NCI-H2171 treated with DMSO at 0.1 percent for 48 hours (cell line): ENCODE data around the gene APLN.
A peak's percentile ranks its signal among the peaks of the same experiment; 100 is the strongest.

Experiments
- DNase-seq: peaks from one replicate; lab custom pipeline; 2025; lab: John Stamatoyannopoulos, UW

APLN gene

DNA sequence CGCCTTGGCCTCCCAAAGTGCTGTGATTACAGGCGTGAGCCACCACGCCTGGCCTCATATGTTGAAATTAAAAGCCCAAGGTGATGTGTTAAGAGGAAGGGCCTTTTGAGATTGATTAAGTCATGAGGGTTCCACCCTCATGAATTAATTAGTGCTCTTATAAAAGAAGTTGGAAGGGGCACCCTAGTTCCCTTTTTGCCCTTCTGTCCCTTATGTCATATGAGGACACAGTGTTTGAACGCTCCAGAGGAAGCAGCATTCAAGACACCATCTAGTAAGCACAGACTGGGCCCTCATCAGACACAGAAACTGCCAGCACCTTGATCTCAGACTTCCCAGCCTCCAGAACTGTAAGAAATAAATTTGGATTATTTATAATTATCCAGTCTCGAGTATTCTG is 5.1 kb upstream of the APLN start:
- DNase-seq = no peak

DNA sequence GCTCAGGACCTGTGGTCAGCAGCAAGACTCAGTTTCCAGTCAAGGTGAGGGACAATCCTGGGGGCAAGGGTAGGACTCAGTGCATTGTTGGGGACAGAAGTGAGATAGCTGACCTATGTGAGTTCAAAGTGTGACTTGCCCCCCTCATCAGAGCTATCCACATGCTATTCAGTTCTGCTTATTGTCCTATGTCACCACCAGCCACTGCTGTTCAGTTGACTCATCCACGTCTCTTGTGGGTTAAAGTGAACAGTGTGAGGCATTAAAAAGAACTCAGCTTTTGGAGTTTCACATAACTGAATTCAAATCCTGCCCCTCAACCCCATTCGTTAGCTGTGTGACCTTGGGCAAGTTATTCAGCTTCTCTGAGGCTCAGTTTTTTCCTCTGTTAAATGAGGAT is 4.4 kb upstream of the APLN start:
- no peak for DNase-seq

DNA sequence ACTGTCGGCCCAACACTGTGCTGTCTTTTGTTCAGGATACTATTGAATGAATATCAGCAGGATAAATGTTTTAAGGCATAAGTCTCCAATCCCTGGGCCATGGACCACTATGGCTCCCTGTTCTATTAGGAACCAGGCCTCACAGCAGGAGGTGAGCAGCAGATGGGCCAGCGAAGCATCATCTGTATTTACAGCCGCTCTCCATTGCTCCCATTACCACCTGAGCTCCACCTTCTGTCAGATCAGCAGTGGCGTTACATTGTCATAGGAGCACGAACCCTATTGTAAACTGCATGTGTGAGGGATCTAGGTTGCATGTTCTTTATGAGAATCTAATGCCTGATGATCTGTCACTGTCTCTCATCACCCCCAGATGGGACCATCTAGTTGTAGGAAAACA is 3.7 kb upstream of the APLN start:
- no peak for DNase-seq

DNA sequence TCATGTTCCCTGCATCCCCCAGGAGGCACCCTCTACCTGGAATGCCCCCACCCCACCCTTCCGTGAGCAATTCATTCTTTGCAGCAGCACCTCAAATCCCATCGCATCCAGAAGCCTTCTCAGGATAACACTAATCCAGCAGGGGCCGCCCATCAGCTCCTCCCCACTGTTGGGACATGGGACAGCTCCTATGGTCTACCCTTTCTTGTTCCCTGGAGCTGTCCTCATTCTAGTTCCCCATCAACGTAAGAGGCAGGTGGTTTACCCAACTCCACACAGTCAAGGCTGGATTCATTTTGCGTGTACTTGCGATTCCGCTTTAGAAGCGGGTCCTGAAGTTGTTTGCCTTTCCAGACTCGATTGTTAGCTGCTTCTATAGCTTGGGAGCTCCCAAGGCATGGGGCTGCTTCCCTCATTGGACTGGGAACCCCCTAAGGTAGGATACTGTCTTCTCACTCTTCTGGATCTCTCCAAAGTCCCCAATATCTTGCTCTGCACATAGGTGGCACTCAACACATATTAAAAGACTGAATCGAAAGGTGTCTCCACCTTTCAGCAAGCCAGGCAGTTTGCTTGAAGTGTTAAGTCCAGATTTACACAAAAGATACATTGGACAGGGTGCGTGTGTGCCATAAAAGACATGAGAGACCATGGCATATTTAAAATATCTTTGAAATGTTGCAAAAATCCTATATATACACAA is 942 bp upstream of the APLN start:
- DNase-seq = no peak

DNA sequence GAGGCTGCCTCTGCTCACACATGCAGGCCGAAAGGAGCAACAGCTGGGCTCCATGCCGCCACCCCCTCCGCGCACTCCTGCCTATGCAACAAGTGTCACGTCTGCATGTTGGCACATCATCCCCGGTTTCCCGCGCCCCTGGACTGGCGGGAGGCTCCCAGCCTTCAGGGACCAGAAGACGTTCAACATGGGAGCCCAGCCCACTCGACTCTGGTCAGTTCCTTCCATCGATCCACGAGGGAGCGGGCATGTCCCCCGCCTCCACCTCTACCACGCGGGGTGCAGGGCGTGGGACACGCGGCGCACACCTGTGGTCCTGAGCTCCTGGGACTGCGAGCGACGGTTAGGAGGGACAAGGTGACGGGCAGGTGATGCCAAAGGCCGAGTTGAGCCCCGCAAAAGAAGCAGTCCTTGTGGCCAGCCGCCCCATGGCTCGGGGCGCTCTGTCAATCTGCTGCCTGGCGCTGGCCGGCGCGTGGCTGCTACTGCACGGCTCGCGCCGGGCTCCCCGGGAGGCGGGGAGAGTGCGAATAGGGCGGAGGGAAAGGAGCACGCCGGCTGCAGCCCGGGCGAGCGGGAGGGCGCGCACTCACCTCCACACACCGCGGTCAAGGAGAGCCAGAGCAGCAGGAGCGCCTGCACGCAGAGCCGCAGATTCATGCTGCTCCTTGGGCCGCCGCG is 645 bp downstream of the APLN start:
- DNase-seq = no peak

DNA sequence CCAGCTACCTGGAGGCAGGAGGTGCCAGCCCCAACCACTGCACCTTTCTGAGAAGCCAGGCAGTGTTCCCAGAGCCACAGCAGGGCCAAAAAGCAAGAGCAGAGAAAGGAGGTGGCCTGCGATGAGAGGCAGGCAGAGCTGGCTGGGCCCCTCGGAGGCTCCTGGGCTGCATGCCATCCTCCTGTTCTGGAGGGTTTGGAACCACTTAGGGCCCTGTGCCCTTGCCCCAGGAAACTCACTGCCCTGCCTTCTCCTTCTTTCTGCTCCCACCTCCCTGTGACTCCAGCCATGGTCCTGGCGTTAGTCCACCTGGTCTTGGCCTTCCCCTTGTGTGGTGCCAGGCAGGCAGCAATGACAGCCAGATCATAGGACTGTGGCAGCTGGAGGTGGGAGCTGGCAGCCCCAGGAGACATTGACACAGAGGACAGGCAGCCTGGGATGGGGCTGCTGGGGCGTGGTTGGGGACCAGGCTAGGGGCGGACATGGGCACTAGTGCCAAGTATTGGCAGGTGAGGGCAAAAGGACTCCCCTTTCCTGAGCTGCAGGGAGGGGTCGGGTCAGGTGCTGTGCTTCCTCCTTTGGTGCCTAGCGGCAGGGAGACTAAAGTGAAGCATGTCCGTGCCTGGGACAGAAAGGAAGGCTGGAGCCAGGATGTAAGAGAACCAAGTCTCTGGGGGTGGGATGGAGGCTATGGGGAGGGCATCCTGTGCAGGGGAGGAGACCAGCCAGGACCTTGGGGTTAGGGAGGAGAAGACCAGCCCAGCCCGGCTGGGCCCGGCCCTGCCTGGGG is 1.4 kb downstream of the APLN start:
- DNase-seq = no peak

DNA sequence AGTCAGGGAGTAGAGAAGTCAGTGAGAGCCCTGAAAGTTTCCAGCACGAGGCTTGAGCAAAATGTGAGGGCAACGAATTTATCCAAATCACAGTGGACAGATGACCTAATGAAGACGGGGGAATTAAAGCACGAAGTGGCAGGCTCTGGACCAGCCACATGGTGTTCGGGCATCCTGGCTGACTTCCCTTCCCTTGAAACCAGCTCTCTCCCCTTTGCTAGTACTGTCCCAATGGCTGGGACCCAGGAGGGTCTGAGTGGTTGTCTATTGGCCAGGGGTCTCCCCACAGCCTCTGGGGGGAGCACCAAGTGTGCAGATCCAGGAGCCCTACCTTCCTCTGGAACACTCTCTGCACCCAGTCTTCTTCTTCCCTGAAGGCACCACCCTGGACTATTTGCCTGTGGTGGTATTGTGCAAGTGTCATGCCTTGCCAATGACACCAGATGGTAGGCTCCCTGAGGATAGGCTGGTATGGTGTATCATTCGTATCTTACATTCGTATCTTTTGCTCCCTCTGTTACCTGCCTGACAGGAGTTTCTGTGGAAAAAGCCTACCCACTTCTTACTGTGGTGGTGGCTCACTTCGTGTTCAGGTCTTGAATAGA is 2.1 kb downstream of the APLN start:
- DNase-seq = peak; percentile 1

DNA sequence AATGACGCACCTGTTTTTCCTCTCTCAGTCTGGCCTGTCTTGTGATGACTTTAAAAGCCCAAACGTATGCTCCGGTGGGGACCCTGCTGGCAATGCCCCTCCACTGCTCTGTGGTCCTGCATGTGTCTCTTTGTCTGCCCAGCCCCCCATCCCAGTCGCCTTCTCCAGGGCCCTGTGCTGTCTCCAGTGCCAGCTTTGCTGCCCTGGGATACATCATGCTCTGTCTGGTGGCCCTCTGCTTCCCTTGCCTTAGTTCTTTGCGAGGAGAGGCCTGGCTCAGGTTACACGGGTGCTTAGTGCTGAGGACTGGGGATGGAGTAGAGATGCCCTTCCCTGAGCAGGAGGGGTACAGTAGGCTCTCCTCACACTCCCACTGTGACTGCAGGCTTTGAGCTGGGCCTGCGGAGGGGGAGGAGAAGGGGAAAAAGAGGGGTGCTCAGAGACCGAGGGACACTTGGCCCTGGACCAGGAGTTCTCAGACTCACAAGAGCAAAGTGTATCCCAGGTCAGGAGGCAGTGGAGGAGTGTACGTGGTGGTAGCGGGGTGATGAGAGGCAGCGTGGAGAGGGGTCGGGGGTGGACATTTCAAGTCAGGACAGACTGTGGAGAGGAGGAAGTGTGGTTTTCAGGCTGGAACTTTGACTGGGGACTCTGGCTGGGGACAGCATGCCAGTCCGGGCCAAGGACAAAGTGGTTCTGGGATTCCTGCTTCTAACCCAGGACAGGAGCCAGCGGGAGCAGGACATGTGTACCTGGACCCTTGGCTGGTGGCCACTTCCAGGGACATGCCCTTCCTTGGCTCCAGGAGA is 2.8 kb downstream of the APLN start:
- no peak for DNase-seq

DNA sequence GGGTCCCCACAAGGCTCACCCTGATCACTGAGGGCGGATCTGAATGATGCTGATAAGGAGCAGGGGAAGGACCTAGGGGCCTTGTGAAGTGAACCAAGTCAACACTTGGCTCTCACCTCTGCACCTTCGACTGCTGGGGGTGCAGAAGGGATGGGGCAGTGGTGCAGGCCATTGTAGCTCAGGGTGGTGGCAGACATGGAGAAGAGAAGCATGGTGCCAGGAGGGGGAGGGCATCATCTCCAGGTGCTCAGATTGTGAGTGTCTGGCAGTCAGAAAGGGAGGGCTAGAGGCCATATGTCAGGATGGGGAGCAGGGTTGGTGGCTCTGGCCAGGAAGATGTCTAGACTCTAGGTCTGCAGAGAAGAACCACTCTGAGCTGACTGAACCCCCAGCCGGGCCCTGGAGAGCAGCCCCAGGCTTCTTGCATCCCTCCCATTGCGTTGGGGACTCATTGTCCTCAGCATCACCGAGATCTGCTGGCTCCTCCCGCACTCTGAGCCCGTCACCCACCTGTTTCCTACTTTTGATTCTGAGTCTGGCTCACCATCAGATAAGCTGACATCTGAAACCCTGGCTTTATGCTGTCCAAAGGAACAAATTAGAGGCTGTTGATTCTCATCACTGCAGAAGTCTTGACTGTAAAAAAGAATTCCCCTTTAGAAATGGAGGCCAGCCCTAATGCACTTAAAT is 3.8 kb downstream of the APLN start:
- DNase-seq = no peak

DNA sequence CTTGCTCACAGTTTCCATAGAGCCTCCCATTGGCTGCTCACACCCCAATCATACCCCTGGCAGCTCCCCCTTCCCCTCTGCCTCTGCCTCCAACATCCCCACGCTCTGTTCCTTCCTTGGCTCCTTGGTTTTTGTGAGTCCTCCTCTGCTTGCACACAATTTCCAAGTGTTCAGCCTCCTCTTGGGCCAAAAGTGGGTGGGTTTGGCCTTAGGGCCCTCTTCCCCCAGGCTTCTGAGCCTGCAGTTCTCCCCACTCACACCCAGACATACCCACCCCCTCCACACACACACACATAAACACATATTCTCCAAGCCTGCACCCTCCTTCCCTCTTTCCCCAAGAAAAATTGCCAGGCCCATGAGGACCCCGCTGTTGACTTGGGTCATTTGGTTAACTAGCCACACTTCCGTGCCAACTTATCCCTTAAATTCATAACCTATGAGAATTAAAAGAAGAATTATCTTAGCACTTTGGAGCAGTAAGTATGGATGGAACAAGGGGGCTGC is 4.5 kb downstream of the APLN start:
- DNase-seq = no peak

DNA sequence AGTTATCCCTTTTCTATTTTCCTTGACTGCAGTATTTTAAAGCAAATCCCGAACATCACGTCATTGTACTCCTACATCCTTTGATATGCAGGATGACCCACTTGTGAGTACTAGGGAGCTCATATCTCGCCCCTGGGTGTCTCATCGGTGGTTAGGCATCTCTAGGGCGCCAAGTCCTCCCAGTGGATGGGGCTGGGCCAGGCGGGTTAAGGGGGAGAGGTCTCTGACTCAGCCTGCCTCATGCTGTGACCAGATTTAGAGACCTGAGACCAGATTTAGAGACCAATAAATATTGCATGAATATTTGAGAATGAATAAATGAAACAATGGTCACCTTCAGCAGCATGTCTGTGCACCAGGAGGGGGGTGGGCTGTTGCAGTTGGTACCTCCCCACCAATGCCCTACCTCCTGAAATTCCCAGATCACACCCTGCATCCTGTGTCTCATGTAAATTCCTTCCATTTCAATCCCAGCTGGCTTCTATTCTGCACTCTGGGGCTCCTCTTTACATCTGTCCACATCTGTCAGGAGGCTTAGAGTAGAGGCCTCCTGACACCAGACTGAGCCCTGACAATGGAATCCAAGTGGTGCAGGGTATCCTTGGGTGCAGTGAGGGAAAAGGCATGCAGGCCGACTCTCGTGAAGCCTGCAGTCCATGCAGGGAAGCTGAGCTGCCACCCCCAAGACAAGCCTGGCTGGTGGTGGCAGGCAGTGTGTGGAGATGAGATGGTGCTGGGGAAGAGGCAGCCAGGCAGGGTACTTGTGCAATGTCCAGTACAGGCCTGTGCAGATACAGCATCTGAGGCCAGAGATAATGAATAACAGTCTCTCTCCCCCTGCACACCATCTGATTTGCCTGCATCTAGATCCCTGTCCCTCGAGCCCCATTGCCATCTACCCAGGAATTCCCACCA is 5.2 kb downstream of the APLN start:
- DNase-seq = no peak

DNA sequence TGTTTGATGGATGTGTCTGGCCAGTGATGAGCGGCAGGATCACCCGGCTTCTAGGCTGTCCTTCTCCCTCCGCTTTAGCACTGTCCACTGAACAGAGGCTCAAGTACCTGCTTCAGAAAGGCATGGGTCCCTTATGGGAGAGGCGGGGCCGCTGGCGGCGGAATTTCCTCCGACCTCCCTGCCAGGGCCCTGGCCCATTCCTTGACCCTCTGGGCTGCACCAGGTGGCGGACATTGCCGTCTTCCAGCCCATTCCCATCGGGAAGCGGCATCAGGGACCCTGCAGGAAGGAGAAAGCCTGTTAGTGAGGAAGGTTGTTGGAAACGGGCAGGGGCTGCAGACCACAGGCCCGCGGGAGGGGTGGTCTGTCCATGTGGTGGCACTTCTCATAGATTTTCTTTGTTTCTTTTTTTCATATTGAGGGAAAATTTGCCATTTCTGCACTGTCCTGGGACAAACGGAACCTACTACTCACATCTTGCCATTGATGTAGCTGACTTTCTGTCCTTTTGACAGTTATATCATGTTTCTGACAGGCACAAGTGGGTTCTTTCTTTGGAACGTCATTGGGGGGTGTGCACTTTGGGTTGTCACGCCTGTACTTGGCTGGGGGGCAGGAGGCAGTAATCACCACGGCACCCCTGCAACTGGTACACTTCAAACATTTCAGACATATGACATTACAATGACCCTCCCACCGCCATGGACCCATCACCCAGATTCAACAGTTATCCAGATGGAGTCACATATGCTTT is 6.1 kb downstream of the APLN start:
- no peak for DNase-seq

DNA sequence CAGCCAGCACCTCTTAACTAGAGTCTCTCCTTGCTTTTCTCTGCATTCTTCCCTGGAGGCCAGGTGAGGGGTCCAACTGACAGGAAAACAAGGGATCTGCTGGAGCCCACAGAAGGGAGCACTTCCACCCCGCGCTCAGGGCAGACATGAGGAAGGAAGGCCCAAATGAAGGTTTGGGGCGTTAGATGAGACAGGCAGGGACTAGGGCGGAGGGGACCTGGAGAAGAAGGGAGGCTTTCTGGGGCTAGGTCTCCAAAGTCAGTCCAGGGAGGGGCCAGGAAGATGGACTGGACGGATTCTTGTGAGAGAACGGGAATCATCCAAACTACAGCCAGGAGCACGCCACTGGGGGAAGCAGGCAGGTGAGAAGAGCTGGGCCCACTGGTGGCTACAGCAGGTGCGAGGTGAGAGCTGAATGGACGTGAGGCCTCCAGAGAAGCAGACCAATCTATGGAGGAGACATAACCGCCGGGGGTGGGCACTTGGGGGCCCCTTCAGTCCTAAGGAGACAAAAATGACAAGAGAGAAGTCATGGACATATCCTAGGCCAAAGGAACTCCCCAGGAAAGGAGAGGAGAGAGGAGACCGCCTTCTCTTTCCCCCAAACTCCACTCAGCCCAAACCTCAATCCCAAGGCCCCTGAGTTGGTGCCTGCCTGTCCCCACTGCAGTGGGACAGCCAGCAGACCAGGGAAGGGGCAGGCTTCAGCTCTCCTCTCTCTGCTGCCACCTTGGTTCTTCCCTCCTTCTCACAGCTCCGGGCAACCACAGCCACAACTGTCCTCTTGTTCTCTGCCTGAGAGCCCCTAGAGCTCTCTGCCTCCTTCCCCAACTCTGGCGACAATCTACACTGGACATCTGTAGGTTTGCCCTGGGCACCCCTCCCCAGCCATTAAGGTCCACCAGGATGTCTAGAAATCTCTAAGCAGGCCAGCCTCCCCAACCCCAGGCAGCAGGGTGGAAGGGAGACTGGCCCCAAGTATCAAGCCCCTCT is 7.0 kb downstream of the APLN start:
- DNase-seq = no peak

DNA sequence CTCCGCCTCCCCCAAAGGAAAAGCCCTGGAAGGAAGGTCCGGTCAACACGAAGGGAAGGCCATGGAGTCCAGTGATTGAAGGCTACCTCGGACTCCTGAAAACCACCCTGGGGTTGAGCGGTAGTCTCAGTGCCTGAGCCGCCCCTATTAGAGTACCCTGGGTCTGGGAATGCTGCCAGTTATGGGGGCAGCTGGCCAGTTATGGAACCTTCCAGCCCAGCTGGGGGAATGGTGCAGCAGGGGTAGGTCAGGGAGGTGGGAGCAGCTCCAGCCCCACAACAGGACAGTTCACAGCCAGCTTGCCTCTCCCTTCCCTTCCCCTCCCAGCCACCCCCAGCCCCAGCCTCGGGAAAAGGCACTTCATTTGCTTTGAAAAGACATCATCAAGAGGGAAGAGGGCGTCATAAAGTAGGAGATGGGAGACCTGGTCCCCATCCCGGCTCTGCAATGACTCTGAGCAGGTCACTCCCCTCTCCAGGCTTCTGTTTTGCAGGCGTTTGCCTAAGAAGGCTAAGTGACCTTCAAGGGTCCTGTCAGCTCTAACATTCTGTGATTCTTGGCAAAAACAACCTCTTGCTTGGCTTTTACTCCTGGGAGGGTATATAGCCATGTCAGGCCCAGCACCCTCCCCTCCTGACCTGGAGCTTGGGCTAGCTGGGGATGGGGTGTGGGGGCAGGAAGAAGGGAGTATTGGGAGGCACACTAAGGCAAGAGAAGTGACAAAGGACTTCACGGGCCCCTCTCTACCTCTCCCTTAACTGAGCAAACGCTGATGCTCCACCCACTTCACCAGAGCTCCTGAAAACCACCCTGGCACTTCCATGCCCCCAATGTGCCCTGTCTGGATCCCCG is 8.0 kb downstream of the APLN start:
- DNase-seq = no peak

DNA sequence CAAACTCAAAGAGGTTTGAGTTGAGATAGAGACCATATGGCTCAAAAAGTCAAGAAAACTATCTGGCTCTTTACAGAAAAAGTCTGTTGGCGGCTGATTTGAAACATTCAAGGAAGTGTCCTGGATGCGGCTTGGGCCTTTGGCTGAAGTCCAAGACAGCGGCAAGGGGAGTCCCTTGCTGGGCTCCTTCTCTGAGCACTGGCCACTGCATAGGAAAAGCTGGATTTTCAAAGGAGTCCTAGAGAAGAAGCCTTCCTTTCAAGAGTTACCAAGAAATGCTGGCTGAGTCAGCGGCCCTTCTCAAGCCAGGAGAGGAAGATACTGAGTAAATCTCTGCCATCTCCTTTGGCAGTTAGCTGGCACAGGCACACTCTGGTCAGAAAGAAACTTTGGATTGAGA is 12.1 kb downstream of the APLN start:
- no peak for DNase-seq

DNA sequence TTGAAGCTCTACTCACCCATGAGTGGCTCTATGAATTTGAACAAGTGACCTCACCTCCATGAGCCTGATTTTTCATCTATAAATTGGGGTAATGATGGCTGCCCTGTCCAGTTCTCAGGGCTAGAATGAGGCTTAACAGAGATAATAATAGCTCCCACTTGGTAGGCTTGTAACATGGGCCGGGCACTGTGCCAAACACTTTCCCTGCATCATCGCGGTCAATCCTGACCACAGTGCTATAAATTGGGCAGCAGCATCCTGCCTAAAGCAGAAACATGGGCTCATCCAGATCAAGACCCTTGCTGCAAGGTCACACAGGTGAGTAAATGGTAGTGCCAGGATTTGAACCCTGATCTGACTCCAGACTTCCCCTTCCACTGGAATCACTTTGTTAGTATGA is 12.8 kb downstream of the APLN start:
- DNase-seq = no peak

DNA sequence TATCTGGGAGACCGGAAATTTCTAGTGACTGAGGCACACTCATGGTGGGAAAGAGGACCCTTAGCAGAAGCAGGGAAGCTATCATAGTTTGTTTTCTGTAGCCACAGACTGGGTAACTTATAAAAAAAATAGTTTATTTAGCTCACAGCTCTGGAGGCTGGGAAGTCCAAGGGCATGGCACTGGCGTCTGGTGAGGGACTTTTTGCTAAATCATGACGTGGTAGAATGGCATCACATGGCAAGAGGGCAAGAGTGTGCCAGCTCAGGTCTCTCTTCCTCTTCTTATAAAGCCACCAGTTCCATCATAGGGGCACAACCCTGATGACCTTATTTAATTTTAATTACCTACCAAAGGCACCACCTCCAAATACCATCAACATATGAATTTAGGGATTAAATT is 13.3 kb downstream of the APLN start:
- no peak for DNase-seq
